SK-N-SH (cell line): Measurements from ENCODE around the gene WDR64. TPM values are rescaled to one million over a fixed set of nuclear protein-coding genes. Genes with fewer than 3 reads are reported as not detected.
A peak's percentile ranks its signal among the peaks of the same experiment; 100 is the strongest.

Experiments
- CTCF ChIA-PET: fragments of 300-600, 350-600 bp; formaldehyde crosslinking; extraction: SDS; loops from one replicate; lab custom pipeline; 2021; lab: Yijun Ruan, JAX
- POLR2A ChIA-PET: fragments of 350-600 bp; sonication (Branson Sonifier 250); formaldehyde crosslinking; extraction: SDS; loops from one replicate; lab custom pipeline; 2020; ENCODE audit warnings: antibody characterized with exemption, inconsistent platforms; lab: Yijun Ruan, JAX
- DNase-seq: peaks from one replicate; pipeline ENCODE4 v3.0.0; 2012
- H2AFZ ChIP-seq: fragments of 200-600 bp; sonication (generic); 2 replicates; pipeline ENCODE4 v1.8.1; 2016; ENCODE audit warnings: antibody characterized with exemption, mild to moderate bottlenecking, low read depth
- H3F3A ChIP-seq: fragments of 200-600 bp; sonication (generic); replicated peaks from 2 replicates; pipeline ENCODE3; 2016; ENCODE audit warnings: antibody characterized with exemption, mild to moderate bottlenecking; ENCODE audit not compliant: insufficient read depth
- H3K27ac ChIP-seq, 2 experiments: fragments of 200-500 bp in 1 of 2; fragments of 200-600 bp in 1 of 2; sonication (Bioruptor generic) in 1 of 2; sonication (generic), shearing (Covaris generic) in 1 of 2; 2 replicates each; pipeline versions ENCODE4 v1.5.1 to v1.6.1; 2014 to 2016; ENCODE audit warnings: low read depth in 2 of 2, inconsistent platforms in 1 of 2, low read length in 1 of 2, mild to moderate bottlenecking in 1 of 2, mixed read lengths in 1 of 2
- H3K27me3 ChIP-seq: fragments of 200-600 bp; sonication (generic), shearing (Covaris generic); 2 replicates; pipeline ENCODE4 v1.6.1; 2016; ENCODE audit warnings: mixed run types; ENCODE audit not compliant: insufficient read depth
- H3K36me3 ChIP-seq, 2 experiments: fragments of 200-500 bp in 1 of 2; fragments of 200-600 bp in 1 of 2; sonication (Bioruptor generic) in 1 of 2; sonication (generic) in 1 of 2; replicated peaks in 1 of 2; 2 replicates each; pipeline versions ENCODE3 to v1.5.1; 2014 to 2016; ENCODE audit warnings: low read length in 1 of 2, mild to moderate bottlenecking in 1 of 2; ENCODE audit not compliant: insufficient read depth in 2 of 2, control insufficient read depth in 1 of 2
- H3K4me1 ChIP-seq, 2 experiments: fragments of 200-500 bp in 1 of 2; fragments of 200-600 bp in 1 of 2; sonication (Bioruptor generic) in 1 of 2; sonication (generic), shearing (Covaris generic) in 1 of 2; 2 replicates each; pipeline versions ENCODE4 v1.5.1 to v1.6.1; 2014 to 2016; ENCODE audit warnings: low read depth in 1 of 2, low read length in 1 of 2, mixed run types in 1 of 2; ENCODE audit not compliant: insufficient read depth in 2 of 2, control insufficient read depth in 1 of 2
- H3K4me2 ChIP-seq: fragments of 200-600 bp; sonication (generic), shearing (Covaris generic); 2 replicates; pipeline ENCODE4 v1.6.1; 2017; ENCODE audit warnings: mixed run types
- H3K4me3 ChIP-seq, 2 experiments: fragments of 200-500 bp in 1 of 2; fragments of 200-600 bp in 1 of 2; sonication (Bioruptor generic) in 1 of 2; sonication (generic), shearing (Covaris generic) in 1 of 2; 2 replicates each; pipeline versions ENCODE4 v1.5.1 to v1.8.1; 2014 to 2016; ENCODE audit warnings: low read depth in 2 of 2, inconsistent platforms in 1 of 2, low read length in 1 of 2, mild to moderate bottlenecking in 1 of 2, mixed read lengths in 1 of 2, moderate library complexity in 1 of 2
- H3K79me2 ChIP-seq: fragments of 200-600 bp; sonication (generic); 2 replicates; pipeline ENCODE4 v1.8.1; 2017; ENCODE audit warnings: mild to moderate bottlenecking; ENCODE audit not compliant: insufficient read depth
- H3K9ac ChIP-seq: fragments of 200-600 bp; sonication (generic); 2 replicates; pipeline ENCODE4 v1.6.1; 2017; ENCODE audit warnings: mixed run types
- H3K9me2 ChIP-seq: fragments of 200-600 bp; sonication (generic); 2 replicates; pipeline ENCODE4 v1.6.1; 2017; ENCODE audit warnings: mixed run types
- H3K9me3 ChIP-seq: fragments of 200-600 bp; sonication (generic); 2 replicates; pipeline ENCODE4 v1.6.1; 2017; ENCODE audit warnings: mixed run types, mild to moderate bottlenecking, moderate library complexity
- H4K20me1 ChIP-seq: fragments of 200-600 bp; sonication (generic); 2 replicates; pipeline ENCODE4 v1.6.1; 2017; ENCODE audit warnings: mild to moderate bottlenecking, mixed run types; ENCODE audit not compliant: insufficient read depth
- CHD2 ChIP-seq: fragments of 150-350 bp; IDR thresholded peaks from 2 replicates; pipeline ENCODE4 v1.6.1; 2018; ENCODE audit warnings: low read length; ENCODE audit not compliant: partially characterized antibody
- EZH2phosphoT487 ChIP-seq: fragments of 200-600 bp; sonication (generic); IDR thresholded peaks from 2 replicates; pipeline ENCODE4 v1.6.1; 2017; ENCODE audit warnings: low read depth, mixed run types, mild to moderate bottlenecking, antibody characterized with exemption, moderate library complexity, borderline replicate concordance
- REST ChIP-seq: IDR thresholded peaks from 2 replicates; pipeline ENCODE4 v1.6.1; 2012; ENCODE audit warnings: mild to moderate bottlenecking, low read depth, low read length, moderate library complexity
- SIN3A ChIP-seq: IDR thresholded peaks from 2 replicates; pipeline ENCODE4 v1.6.1; 2012; ENCODE audit warnings: low read depth, mild to moderate bottlenecking, low read length, moderate library complexity, borderline replicate concordance
- TCF12 ChIP-seq: IDR thresholded peaks from 2 replicates; pipeline ENCODE4 v1.4.0; 2012
- YY1 ChIP-seq: IDR thresholded peaks from 2 replicates; pipeline ENCODE4 v1.4.0; 2012; ENCODE audit warnings: low read depth, mild to moderate bottlenecking
- WGBS: methylation state at CpG from one replicate; pipeline ENCODE4 v1.1.6; 2017; ENCODE audit warnings: low lambda C conversion rate; 5-methylcytosine and 5-hydroxymethylcytosine counted together
- polyA plus RNA-seq, 3 experiments: library from polyadenylated mRNA; depleted of rRNA; stranded (reverse); fragments of >200 nt; gene quantifications; 2 replicates each; pipeline ENCODE4 v1.2.3, GENCODE V29; 2012

WDR64 gene
- polyA plus RNA-seq, 1 of the 3 experiments (the other 2 are of a cell fraction) = not detected

GRCh38 chr1:241638099-241638682 is 13.9 kb upstream of the WDR64 start:
- Histone ChIP-seq H3K36me3 (peaks cover 13 to 28% of the 10 kb centered on the region in 2 experiments), H3K9ac (no peak overlapping the region), H3K4me1 (peaks cover 11 to 23% of the 10 kb centered on the region in 2 experiments), H4K20me1 (no peaks in the 10 kb centered on the region), H2AFZ (peak overlapping the region; percentile 72; the same call in 1 of the 2 replicates), H3K9me2 (no peaks in the 10 kb centered on the region), H3K27ac (no peak overlapping the region), H3K4me2 (peak overlapping the region; percentile 81), H3K79me2 (peaks cover 35% of the 10 kb centered on the region), H3K4me3 (peak overlapping the region in 1 of 2 experiments; percentile 17; a peak in 1 of 4 replicates), H3K27me3 (no peaks in the 10 kb centered on the region), H3K9me3 (no peaks in the 10 kb centered on the region), H3F3A (no peaks in the 10 kb centered on the region)
- no peak for DNase-seq
- no peak for TF ChIP-seq SIN3A
- TF ChIP-seq EZH2phosphoT487 = no peak
- no peak for TF ChIP-seq TCF12
- ChIA-PET POLR2A (no interaction called here), CTCF (interaction anchor here (1.2 to 2.4 kb wide), 3 partner anchors 11 to 29 kb away, joined by 4 to 10 read pairs (median 6); no protein-coding TSS in a partner anchor)
- WGBS = 73% methylated on average over 5 of the region's 5 CpGs

GRCh38 chr1:241638909-241639622 is 13.0 kb upstream of the WDR64 start:
- ChIA-PET CTCF (interaction anchor here (0.6 to 2.4 kb wide), 4 partner anchors 10 to 29 kb away, joined by 3 to 10 read pairs (median 5); no protein-coding TSS in a partner anchor), POLR2A (no interaction called here)
- Histone ChIP-seq H3K4me3 (peak overlapping the region; percentile 85 to 95), H3K9me3 (no peaks in the 10 kb centered on the region), H3K79me2 (peaks cover 35% of the 10 kb centered on the region), H3K27me3 (no peaks in the 10 kb centered on the region), H3K4me2 (peak overlapping the region; percentile 81), H3K9me2 (no peaks in the 10 kb centered on the region), H3K4me1 (peaks cover 11 to 23% of the 10 kb centered on the region in 2 experiments), H3K27ac (peak overlapping the region in 1 of 2 experiments; percentile 82; a peak in 1 of 4 replicates), H3K36me3 (peaks cover 10 to 23% of the 10 kb centered on the region in 2 experiments), H3K9ac (peak overlapping the region; percentile 86), H3F3A (no peaks in the 10 kb centered on the region), H2AFZ (peak overlapping the region; percentile 72), H4K20me1 (no peaks in the 10 kb centered on the region)
- 10% methylated on average over 11 of the region's 11 CpGs for WGBS
- no peak for DNase-seq
- TF ChIP-seq CHD2 (no peak), YY1 (0 out of 2 replicates have a peak, but pooled peaks have one; percentile 33), REST (no peak)
